HL-60 (cell line): Measurements from ENCODE around the gene JAKMIP1.

Experiments used
- GABPA ChIP-seq: IDR thresholded peaks from 2 replicates; pipeline ENCODE4 v1.6.1; 2012; ENCODE audit warnings: low read depth
- POLR2AphosphoS5 ChIP-seq: IDR thresholded peaks from 2 replicates; pipeline ENCODE4 v1.6.1; 2012; ENCODE audit warnings: low read depth
- TF ChIP-seq, protein P1 (sequence below): IDR thresholded peaks from one replicate; pipeline ENCODE4 v1.5.1; 2011; ENCODE audit warnings: low read length, control low read depth, inconsistent platforms; ENCODE audit not compliant: insufficient read depth
- TF ChIP-seq, protein P2 (sequence below): IDR thresholded peaks from 2 replicates; pipeline ENCODE4 v1.6.1; 2012; ENCODE audit warnings: low read depth; ENCODE audit not compliant: insufficient replicate concordance

DNA sequence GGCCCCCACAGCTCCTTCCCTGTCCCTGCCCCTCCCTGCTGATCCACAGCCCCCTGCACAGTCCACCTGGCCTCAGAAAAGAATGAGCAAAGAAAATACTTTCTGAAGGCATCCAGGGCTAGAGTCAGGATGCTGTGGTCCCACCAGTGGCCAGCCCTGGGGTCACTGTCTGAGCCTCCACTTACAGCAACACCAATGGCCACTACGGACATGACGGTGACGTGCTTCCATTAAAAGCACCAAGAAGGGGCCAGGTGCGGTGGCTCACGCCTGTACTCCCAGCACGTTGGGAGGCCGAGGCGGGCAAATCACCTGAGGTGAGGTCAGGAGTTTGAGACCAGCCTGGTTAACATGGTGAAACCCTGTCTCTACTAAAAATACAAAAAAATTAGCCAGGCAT lies 4.0 kb downstream of the JAKMIP1 start:
- TF ChIP-seq, protein P1, sequence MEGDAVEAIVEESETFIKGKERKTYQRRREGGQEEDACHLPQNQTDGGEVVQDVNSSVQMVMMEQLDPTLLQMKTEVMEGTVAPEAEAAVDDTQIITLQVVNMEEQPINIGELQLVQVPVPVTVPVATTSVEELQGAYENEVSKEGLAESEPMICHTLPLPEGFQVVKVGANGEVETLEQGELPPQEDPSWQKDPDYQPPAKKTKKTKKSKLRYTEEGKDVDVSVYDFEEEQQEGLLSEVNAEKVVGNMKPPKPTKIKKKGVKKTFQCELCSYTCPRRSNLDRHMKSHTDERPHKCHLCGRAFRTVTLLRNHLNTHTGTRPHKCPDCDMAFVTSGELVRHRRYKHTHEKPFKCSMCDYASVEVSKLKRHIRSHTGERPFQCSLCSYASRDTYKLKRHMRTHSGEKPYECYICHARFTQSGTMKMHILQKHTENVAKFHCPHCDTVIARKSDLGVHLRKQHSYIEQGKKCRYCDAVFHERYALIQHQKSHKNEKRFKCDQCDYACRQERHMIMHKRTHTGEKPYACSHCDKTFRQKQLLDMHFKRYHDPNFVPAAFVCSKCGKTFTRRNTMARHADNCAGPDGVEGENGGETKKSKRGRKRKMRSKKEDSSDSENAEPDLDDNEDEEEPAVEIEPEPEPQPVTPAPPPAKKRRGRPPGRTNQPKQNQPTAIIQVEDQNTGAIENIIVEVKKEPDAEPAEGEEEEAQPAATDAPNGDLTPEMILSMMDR: no peak
- TF ChIP-seq POLR2AphosphoS5 (no peak), GABPA (no peak)
- TF ChIP-seq, protein P2, sequence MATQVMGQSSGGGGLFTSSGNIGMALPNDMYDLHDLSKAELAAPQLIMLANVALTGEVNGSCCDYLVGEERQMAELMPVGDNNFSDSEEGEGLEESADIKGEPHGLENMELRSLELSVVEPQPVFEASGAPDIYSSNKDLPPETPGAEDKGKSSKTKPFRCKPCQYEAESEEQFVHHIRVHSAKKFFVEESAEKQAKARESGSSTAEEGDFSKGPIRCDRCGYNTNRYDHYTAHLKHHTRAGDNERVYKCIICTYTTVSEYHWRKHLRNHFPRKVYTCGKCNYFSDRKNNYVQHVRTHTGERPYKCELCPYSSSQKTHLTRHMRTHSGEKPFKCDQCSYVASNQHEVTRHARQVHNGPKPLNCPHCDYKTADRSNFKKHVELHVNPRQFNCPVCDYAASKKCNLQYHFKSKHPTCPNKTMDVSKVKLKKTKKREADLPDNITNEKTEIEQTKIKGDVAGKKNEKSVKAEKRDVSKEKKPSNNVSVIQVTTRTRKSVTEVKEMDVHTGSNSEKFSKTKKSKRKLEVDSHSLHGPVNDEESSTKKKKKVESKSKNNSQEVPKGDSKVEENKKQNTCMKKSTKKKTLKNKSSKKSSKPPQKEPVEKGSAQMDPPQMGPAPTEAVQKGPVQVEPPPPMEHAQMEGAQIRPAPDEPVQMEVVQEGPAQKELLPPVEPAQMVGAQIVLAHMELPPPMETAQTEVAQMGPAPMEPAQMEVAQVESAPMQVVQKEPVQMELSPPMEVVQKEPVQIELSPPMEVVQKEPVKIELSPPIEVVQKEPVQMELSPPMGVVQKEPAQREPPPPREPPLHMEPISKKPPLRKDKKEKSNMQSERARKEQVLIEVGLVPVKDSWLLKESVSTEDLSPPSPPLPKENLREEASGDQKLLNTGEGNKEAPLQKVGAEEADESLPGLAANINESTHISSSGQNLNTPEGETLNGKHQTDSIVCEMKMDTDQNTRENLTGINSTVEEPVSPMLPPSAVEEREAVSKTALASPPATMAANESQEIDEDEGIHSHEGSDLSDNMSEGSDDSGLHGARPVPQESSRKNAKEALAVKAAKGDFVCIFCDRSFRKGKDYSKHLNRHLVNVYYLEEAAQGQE: no peak
